ENCODE measurements around the gene TUBG1. TPM values are rescaled to one million over a fixed set of nuclear protein-coding genes. Genes with fewer than 3 reads are reported as not detected.

The TUBG1 gene
- total RNA-seq, 1 experiment from 2014 or later: 139 TPM

DNA sequence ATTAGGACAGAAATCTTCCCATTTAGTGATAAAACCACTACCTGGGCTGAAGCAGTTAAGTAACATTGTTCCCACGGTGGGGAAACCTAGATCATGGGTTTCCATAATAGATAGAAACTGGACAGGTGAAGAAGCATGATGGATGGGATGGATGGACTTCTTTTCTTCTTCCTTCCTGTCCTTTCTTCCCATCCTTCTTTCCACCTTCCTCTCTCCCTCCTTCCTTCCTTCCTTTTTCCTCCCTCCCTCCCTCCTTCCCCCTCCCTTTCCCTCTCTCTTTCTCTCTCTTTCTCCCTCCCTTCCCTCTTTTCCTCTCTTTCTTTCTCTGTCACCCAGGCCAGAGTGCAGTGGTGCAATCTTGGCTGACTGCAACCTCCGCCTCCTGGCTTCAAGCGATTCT, 35.0 kb upstream of the TUBG1 start:
- Histone ChIP-seq H2AFZ (ENCODE audit: low read depth, low read length, poor library complexity, severe bottlenecking) (no peak overlapping the region), H3K79me2 (ENCODE audit: insufficient read depth, low read length) (peaks cover 69% of the 10 kb centered on the region), H3K9ac (ENCODE audit: low read length) (no peak overlapping the region), H3K27ac (ENCODE audit: low read depth, low read length) (no peak overlapping the region), H3K36me3 (ENCODE audit: control insufficient read depth in 1 of 2, insufficient read depth in 2 of 2, low read length in 2 of 2) (peaks cover 36 to 46% of the 10 kb centered on the region in 2 experiments), H3K9me3 (ENCODE audit: control insufficient read depth in 1 of 2, insufficient read depth in 1 of 2, low read depth in 1 of 2, low read length in 2 of 2) (no peaks in the 10 kb centered on the region), H3K4me1 (ENCODE audit: control insufficient read depth in 1 of 2, insufficient read depth in 2 of 2, low read length in 2 of 2) (peaks cover 10 to 15% of the 10 kb centered on the region in 2 experiments), H3K27me3 (ENCODE audit: insufficient read depth, low read length) (no peaks in the 10 kb centered on the region), H3K4me2 (ENCODE audit: low read length) (no peak overlapping the region), H3K9me2 (ENCODE audit: insufficient read depth) (no peaks in the 10 kb centered on the region), H4K20me1 (ENCODE audit: insufficient read depth) (peaks cover 7% of the 10 kb centered on the region; the same call in 1 of the 2 replicates), H3K4me3 (replicated peaks in 1 of 2; ENCODE audit: low read depth in 1 of 2, low read length in 2 of 2) (no peak overlapping the region)
- POLR2A ChIA-PET: no interaction called here
- CTCF ChIA-PET: no interaction called here
- RAD21 ChIA-PET (ENCODE audit: low non-redundant PET in 1 of 2, low total read pairs in 2 of 2, uncharacterized antibody in 2 of 2, unreplicated experiment in 2 of 2): no interaction called here
- TF ChIP-seq ZFX (IDR thresholded peaks at IDR 0.05) (no peak), SP1 (IDR thresholded peaks at IDR 0.05; ENCODE audit: low read depth) (no peak), CEBPB (IDR thresholded peaks at IDR 0.05; ENCODE audit: low read depth) (no peak), EZH2phosphoT487 (IDR thresholded peaks at IDR 0.05; ENCODE audit: borderline replicate concordance) (no peak), FOSL1 (IDR thresholded peaks at IDR 0.05; ENCODE audit: low read depth) (no peak), CTCF (IDR thresholded peaks at IDR 0.05 in 2 of 3, conservative IDR thresholded peaks at IDR 0.05 in 1 of 3; ENCODE audit: borderline replicate concordance in 1 of 3, insufficient read depth in 1 of 3, low read depth in 2 of 3, low read length in 2 of 3) (no peak), REST (IDR thresholded peaks at IDR 0.05; ENCODE audit: low read depth) (no peak), YY1 (IDR thresholded peaks at IDR 0.05; ENCODE audit: extremely low read depth, insufficient replicate concordance, low read depth, low read length) (no peak), SIN3A (IDR thresholded peaks at IDR 0.05; ENCODE audit: low read depth) (no peak), CBX3 (IDR thresholded peaks at IDR 0.05; ENCODE audit: low read depth) (no peak), ZNF274 (IDR thresholded peaks at IDR 0.05; ENCODE audit: low read depth, low read length) (no peak)
- TF ChIP-seq, protein P1, sequence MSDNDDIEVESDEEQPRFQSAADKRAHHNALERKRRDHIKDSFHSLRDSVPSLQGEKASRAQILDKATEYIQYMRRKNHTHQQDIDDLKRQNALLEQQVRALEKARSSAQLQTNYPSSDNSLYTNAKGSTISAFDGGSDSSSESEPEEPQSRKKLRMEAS (IDR thresholded peaks at IDR 0.05): no peak
- no TSS peak for BruUV-seq (replicated peaks)
- DNase-seq (ENCODE audit: low read depth, low spot score): no peak
- ATAC-seq: no peak
- intact Hi-C loops (cut with micrococcal nuclease): no loop called here
